SK-N-SH treated with all-trans-retinoic acid at 6 μM for 48 hours (cell line): Measurements from ENCODE around the gene WDFY2.

Experiments used
- CSDC2 ChIP-seq: fragments of 250-450 bp; sonication (Bioruptor Pico); IDR thresholded peaks from 2 replicates; pipeline ENCODE4 v1.5.0; 2020; ENCODE audit warnings: mild to moderate bottlenecking, moderate library complexity
- ISL1 ChIP-seq: fragments of 250-450 bp; sonication (Bioruptor Pico); IDR thresholded peaks from 2 replicates; pipeline ENCODE4 v2.1.2; 2022; ENCODE audit warnings: mild to moderate bottlenecking, moderate library complexity
- PPARA ChIP-seq: fragments of 250-450 bp; sonication (Bioruptor Pico); IDR thresholded peaks from 2 replicates; pipeline ENCODE4 v1.5.0; 2020; ENCODE audit warnings: mild to moderate bottlenecking, borderline replicate concordance
- ZFP30 ChIP-seq: fragments of 450-650 bp; formaldehyde crosslinking; IDR thresholded peaks from 2 replicates; pipeline ENCODE4 v1.5.0; 2022; ENCODE audit warnings: mild to moderate bottlenecking, moderate library complexity
- ZNF565 ChIP-seq: fragments of 450-650 bp; formaldehyde crosslinking; conservative IDR thresholded peaks from 2 replicates; pipeline ENCODE4 v1.5.0; 2020; ENCODE audit warnings: low read depth, mild to moderate bottlenecking, moderate library complexity
- TF ChIP-seq, protein P1 (sequence below): fragments of 250-450 bp; sonication (Bioruptor Pico); IDR thresholded peaks from 2 replicates; pipeline ENCODE4 v1.5.0; 2020; ENCODE audit warnings: mild to moderate bottlenecking, moderate library complexity
- TF ChIP-seq, protein P2 (sequence below): fragments of 250-450 bp; sonication (Bioruptor Pico); IDR thresholded peaks from 2 replicates; pipeline ENCODE4 v1.8.0; 2020; ENCODE audit warnings: mild to moderate bottlenecking, moderate library complexity, borderline replicate concordance

DNA sequence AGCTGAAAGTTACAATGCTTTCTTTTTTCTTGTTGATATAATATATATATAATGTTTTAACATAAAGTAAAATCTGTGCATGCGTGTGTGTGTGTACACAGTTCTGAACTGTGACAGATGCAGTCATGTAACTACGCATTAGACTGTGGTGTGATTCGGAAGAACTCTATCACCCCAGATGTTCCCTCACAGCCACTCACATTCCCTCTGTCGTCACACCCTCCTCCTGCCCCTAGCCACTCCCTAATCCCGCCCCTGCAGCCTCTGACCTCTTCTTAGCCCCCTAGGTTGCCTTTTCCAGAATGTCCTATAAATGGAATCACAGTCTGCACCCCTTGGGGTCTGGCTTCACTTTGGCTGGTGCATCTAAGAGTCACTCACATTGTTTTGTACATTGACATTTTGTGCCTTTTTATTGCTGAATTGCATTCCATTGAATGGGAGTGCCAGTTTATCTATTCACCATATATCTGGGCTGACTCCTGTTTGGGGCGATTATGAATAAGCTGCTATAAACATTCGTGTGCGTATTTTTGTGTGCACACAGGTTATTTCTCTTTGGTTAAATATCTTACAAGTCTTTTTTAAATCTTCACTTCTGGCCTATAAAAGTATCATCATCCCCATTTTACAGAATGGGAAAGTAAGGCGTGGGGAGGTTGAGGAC lies 199.3 kb downstream of the WDFY2 start:
- TF ChIP-seq CSDC2 (CRISPR knock-in tag) (no peak), ISL1 (CRISPR knock-in tag) (no peak), ZFP30 (CRISPR knock-in tag) (no peak), ZNF565 (CRISPR knock-in tag) (no peak), PPARA (no peak)
- TF ChIP-seq, protein P1, sequence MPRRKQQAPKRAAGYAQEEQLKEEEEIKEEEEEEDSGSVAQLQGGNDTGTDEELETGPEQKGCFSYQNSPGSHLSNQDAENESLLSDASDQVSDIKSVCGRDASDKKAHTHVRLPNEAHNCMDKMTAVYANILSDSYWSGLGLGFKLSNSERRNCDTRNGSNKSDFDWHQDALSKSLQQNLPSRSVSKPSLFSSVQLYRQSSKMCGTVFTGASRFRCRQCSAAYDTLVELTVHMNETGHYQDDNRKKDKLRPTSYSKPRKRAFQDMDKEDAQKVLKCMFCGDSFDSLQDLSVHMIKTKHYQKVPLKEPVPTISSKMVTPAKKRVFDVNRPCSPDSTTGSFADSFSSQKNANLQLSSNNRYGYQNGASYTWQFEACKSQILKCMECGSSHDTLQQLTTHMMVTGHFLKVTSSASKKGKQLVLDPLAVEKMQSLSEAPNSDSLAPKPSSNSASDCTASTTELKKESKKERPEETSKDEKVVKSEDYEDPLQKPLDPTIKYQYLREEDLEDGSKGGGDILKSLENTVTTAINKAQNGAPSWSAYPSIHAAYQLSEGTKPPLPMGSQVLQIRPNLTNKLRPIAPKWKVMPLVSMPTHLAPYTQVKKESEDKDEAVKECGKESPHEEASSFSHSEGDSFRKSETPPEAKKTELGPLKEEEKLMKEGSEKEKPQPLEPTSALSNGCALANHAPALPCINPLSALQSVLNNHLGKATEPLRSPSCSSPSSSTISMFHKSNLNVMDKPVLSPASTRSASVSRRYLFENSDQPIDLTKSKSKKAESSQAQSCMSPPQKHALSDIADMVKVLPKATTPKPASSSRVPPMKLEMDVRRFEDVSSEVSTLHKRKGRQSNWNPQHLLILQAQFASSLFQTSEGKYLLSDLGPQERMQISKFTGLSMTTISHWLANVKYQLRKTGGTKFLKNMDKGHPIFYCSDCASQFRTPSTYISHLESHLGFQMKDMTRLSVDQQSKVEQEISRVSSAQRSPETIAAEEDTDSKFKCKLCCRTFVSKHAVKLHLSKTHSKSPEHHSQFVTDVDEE (CRISPR knock-in tag), result no peak
- TF ChIP-seq, protein P2, sequence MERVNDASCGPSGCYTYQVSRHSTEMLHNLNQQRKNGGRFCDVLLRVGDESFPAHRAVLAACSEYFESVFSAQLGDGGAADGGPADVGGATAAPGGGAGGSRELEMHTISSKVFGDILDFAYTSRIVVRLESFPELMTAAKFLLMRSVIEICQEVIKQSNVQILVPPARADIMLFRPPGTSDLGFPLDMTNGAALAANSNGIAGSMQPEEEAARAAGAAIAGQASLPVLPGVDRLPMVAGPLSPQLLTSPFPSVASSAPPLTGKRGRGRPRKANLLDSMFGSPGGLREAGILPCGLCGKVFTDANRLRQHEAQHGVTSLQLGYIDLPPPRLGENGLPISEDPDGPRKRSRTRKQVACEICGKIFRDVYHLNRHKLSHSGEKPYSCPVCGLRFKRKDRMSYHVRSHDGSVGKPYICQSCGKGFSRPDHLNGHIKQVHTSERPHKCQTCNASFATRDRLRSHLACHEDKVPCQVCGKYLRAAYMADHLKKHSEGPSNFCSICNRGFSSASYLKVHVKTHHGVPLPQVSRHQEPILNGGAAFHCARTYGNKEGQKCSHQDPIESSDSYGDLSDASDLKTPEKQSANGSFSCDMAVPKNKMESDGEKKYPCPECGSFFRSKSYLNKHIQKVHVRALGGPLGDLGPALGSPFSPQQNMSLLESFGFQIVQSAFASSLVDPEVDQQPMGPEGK (CRISPR knock-in tag), result no peak
